Measurements from ENCODE around the gene RBBP4. TPM values are rescaled to one million over a fixed set of nuclear protein-coding genes. Genes with fewer than 3 reads are reported as not detected.
A peak's percentile ranks its signal among the peaks of the same experiment; 100 is the strongest.

RBBP4 gene
- total RNA-seq, 1 donor from 2014 or later, result 492 TPM

GRCh38 chr1:32716312-32717148 is 65.5 kb downstream of the RBBP4 start:
- Mint-ChIP-seq H3K36me3 (ENCODE audit: low read depth) (no peaks in the 10 kb centered on the region), H3K4me1 (peaks cover 16% of the 10 kb centered on the region), H3K9me3 (no peaks in the 10 kb centered on the region), H3K27ac (ENCODE audit: unreplicated experiment) (peak overlapping the region; percentile 52), H3K4me3 (no peak overlapping the region), H3K27me3 (ENCODE audit: low read depth) (no peaks in the 10 kb centered on the region)
- no peak for TF ChIP-seq CTCF (conservative IDR thresholded peaks at IDR 0.05)
- peak; percentile 43 for DNase-seq (ENCODE audit: low read depth, low spot score)

GRCh38 chr1:32717503-32717902 is 66.5 kb downstream of the RBBP4 start:
- no peaks in the 10 kb centered on the region for H3K36me3 Mint-ChIP-seq (ENCODE audit: low read depth)
- DNase-seq (ENCODE audit: low read depth, low spot score), result no peak
- no peak overlapping the region for H3K4me3 Mint-ChIP-seq
- H3K27ac Mint-ChIP-seq (ENCODE audit: unreplicated experiment), result no peak overlapping the region
- no peak for TF ChIP-seq CTCF (conservative IDR thresholded peaks at IDR 0.05)
- H3K4me1 Mint-ChIP-seq, result peaks cover 21% of the 10 kb centered on the region
- no peaks in the 10 kb centered on the region for H3K9me3 Mint-ChIP-seq
- no peaks in the 10 kb centered on the region for H3K27me3 Mint-ChIP-seq (ENCODE audit: low read depth)

DNA sequence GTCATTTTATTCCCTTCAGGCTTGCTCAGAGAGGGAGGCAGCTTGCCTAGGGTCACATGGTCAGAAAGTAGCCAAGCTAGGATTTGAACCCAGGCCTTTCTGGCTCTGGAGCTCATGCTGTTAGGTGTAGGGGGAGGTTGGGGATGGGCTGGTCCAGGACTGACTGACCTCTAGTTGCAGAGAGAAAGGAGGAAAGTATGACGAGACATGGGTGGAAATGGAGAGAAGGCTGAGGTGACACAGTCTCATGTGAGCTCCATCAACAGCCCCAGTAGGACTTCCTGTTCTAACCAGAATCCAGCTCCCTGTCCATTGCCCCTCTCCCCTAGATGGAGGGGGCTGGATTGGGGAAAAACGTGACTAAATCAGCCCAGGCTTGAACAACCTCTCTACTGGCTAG is 67.0 kb downstream of the RBBP4 start:
- Mint-ChIP-seq H3K9me3 (no peaks in the 10 kb centered on the region), H3K4me1 (peaks cover 20% of the 10 kb centered on the region), H3K27ac (ENCODE audit: unreplicated experiment) (no peak overlapping the region), H3K27me3 (ENCODE audit: low read depth) (no peaks in the 10 kb centered on the region), H3K4me3 (no peak overlapping the region), H3K36me3 (ENCODE audit: low read depth) (no peaks in the 10 kb centered on the region)
- DNase-seq (ENCODE audit: low read depth, low spot score), result no peak
- TF ChIP-seq CTCF (conservative IDR thresholded peaks at IDR 0.05), result no peak

DNA sequence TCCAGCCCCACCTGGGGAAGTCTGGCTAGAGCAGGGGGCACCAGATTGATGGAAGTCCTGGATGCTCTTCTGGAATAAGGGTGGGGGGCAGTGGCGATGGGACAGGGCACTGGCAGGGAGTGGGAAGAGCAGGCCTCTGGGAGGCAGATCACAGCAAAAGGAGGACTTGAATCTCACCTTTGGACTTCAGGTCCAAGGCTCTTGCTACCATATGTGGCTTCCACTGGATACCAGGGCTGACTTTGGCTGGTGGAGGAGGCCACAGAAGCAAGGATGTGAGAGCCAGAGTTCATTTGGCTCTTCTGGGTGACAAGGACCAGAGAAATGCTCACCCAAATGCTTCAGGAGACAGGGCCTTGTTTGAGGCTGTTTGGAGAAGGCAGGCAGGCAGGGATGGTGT is 67.5 kb downstream of the RBBP4 start:
- DNase-seq (ENCODE audit: low read depth, low spot score), result no peak
- Mint-ChIP-seq H3K36me3 (ENCODE audit: low read depth) (no peaks in the 10 kb centered on the region), H3K27me3 (ENCODE audit: low read depth) (no peaks in the 10 kb centered on the region), H3K9me3 (no peaks in the 10 kb centered on the region), H3K27ac (ENCODE audit: unreplicated experiment) (no peak overlapping the region), H3K4me1 (peaks cover 17% of the 10 kb centered on the region), H3K4me3 (no peak overlapping the region)
- no peak for TF ChIP-seq CTCF (conservative IDR thresholded peaks at IDR 0.05)

DNA sequence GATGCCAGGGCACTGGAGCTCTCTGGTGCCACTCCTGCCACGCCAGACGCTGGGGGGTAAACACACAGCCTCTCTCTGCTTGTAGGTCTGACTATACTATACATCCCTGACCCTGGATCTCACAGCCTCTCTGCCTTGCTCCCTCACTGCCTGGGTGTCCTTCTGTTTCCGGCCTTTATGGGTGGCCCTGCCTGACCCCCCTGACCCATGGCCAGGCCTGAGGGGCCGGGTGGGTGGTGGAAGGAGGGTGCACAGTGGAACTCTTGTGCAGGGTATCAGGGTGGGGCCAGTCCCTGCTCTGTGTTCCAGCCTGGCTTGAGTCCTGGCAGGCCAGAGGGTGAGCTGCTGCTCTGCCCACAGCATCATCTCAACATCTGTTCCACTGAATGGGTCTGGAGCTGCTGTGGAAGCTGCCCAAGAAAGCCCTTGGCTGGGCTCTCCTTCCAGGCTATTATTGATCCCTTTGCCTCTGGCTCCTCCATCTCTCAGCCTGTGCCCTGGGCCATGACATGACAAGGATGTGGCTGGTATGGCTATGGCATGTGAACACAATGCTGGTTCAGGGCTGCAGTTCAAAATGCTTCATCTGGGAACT is 68.8 kb downstream of the RBBP4 start:
- H3K4me1 Mint-ChIP-seq, result peaks cover 22% of the 10 kb centered on the region
- no peak for TF ChIP-seq CTCF (conservative IDR thresholded peaks at IDR 0.05)
- no peak for DNase-seq (ENCODE audit: low read depth, low spot score)
- no peak overlapping the region for H3K4me3 Mint-ChIP-seq
- H3K27me3 Mint-ChIP-seq (ENCODE audit: low read depth), result no peaks in the 10 kb centered on the region
- no peaks in the 10 kb centered on the region for H3K36me3 Mint-ChIP-seq (ENCODE audit: low read depth)
- H3K27ac Mint-ChIP-seq (ENCODE audit: unreplicated experiment), result no peak overlapping the region
- no peaks in the 10 kb centered on the region for H3K9me3 Mint-ChIP-seq
